OCI-LY1 (cell line): ENCODE data around the gene TGFBR3L.
A peak's percentile ranks its signal among the peaks of the same experiment; 100 is the strongest.

ENCODE experiments used
- H2AFZ ChIP-seq: fragments of 200-600 bp; sonication (generic), shearing (Covaris generic); 2 replicates; pipeline ENCODE4 v1.6.0; 2014; ENCODE audit warnings: antibody characterized with exemption, mild to moderate bottlenecking, low read length
- H3F3A ChIP-seq: fragments of 200-600 bp; sonication (generic), shearing (Covaris generic); 2 replicates; pipeline ENCODE4 v1.6.0; 2014; ENCODE audit warnings: mild to moderate bottlenecking, antibody characterized with exemption, low read length, moderate library complexity; ENCODE audit not compliant: insufficient read depth
- H3K27ac ChIP-seq: fragments of 200-600 bp; sonication (generic); 2 replicates; pipeline ENCODE4 v1.5.1; 2014; ENCODE audit warnings: low read length, mixed run types, mild to moderate bottlenecking, low read depth; ENCODE audit not compliant: poor library complexity, severe bottlenecking
- H3K27me3 ChIP-seq: fragments of 200-600 bp; sonication (generic); 2 replicates; pipeline ENCODE4 v1.6.0; 2014; ENCODE audit warnings: antibody characterized with exemption, mild to moderate bottlenecking, low read length, moderate library complexity; ENCODE audit not compliant: insufficient read depth
- H3K36me3 ChIP-seq: fragments of 200-600 bp; sonication (generic); 2 replicates; pipeline ENCODE4 v1.6.1; 2014; ENCODE audit warnings: mild to moderate bottlenecking, antibody characterized with exemption, low read length, moderate library complexity, mixed read lengths; ENCODE audit not compliant: insufficient read depth
- H3K4me1 ChIP-seq: fragments of 200-600 bp; sonication (generic); 2 replicates; pipeline ENCODE4 v1.5.1; 2014; ENCODE audit warnings: mild to moderate bottlenecking, low read length, moderate library complexity; ENCODE audit not compliant: insufficient read depth, severe bottlenecking
- H3K4me2 ChIP-seq: fragments of 200-600 bp; sonication (generic), shearing (Covaris generic); 2 replicates; pipeline ENCODE4 v1.6.1; 2014; ENCODE audit warnings: low read length
- H3K4me3 ChIP-seq: fragments of 200-600 bp; sonication (generic); 2 replicates; pipeline ENCODE4 v1.5.1; 2014; ENCODE audit warnings: low read length, low read depth, mild to moderate bottlenecking, mixed read lengths; ENCODE audit not compliant: poor library complexity, severe bottlenecking
- H3K79me2 ChIP-seq: fragments of 200-600 bp; shearing (Covaris generic); 2 replicates; pipeline ENCODE4 v1.6.1; 2016; ENCODE audit warnings: mixed run types, low read length, mixed read lengths; ENCODE audit not compliant: insufficient read depth
- H3K9ac ChIP-seq: fragments of 200-600 bp; sonication (generic), shearing (Covaris generic); 2 replicates; pipeline ENCODE4 v1.6.1; 2014; ENCODE audit warnings: mild to moderate bottlenecking, low read length, mixed read lengths
- H3K9me2 ChIP-seq: fragments of 200-600 bp; sonication (generic), shearing (Covaris generic); 2 replicates; pipeline ENCODE4 v1.6.1; 2014; ENCODE audit warnings: low read depth, mild to moderate bottlenecking, low read length, mixed read lengths
- H3K9me3 ChIP-seq: fragments of 200-600 bp; shearing (Covaris generic); 2 replicates; pipeline ENCODE4 v1.6.1; 2014; ENCODE audit warnings: low read length, mixed read lengths
- H4K20me1 ChIP-seq: fragments of 200-600 bp; sonication (generic), shearing (Covaris generic); 2 replicates; pipeline ENCODE4 v1.6.0; 2016; ENCODE audit warnings: mild to moderate bottlenecking, low read length; ENCODE audit not compliant: insufficient read depth
- CTCF ChIP-seq: fragments of 200-600 bp; sonication (generic), shearing (Covaris generic); IDR thresholded peaks from 2 replicates; pipeline ENCODE4 v1.5.1; 2017; ENCODE audit warnings: mild to moderate bottlenecking, antibody characterized with exemption, low read length, moderate library complexity, mixed read lengths
- EZH2 ChIP-seq: fragments of 200-600 bp; sonication (generic), shearing (Covaris generic); IDR thresholded peaks from 2 replicates; pipeline ENCODE4 v1.8.0; 2017; ENCODE audit warnings: borderline replicate concordance, mixed run types, mild to moderate bottlenecking, antibody characterized with exemption, low read length, moderate library complexity, mixed read lengths

TGFBR3L gene

GRCh38 chr19:7934766-7935165 is 20.1 kb downstream of the TGFBR3L start:
- Histone ChIP-seq H3K4me2 (no peak overlapping the region), H3K9ac (no peak overlapping the region), H3K27ac (no peak overlapping the region), H3K9me2 (no peaks in the 10 kb centered on the region), H4K20me1 (no peaks in the 10 kb centered on the region), H2AFZ (no peak overlapping the region), H3K79me2 (no peaks in the 10 kb centered on the region), H3K36me3 (peaks cover 88% of the 10 kb centered on the region), H3K4me3 (no peak overlapping the region), H3K9me3 (no peaks in the 10 kb centered on the region), H3K27me3 (no peaks in the 10 kb centered on the region), H3F3A (no peaks in the 10 kb centered on the region), H3K4me1 (no peaks in the 10 kb centered on the region)
- TF ChIP-seq CTCF (no peak), EZH2 (no peak)

GRCh38 chr19:7940841-7941240 is 26.2 kb downstream of the TGFBR3L start:
- H3K4me3 ChIP-seq, result no peak overlapping the region
- no peaks in the 10 kb centered on the region for H3K9me3 ChIP-seq
- no peaks in the 10 kb centered on the region for H3K9me2 ChIP-seq
- peaks cover 54% of the 10 kb centered on the region for H3K36me3 ChIP-seq
- no peaks in the 10 kb centered on the region for H4K20me1 ChIP-seq
- peaks cover 24% of the 10 kb centered on the region for H3K4me1 ChIP-seq
- no peaks in the 10 kb centered on the region for H3K27me3 ChIP-seq
- H3K4me2 ChIP-seq, result no peak overlapping the region
- no peak overlapping the region for H3K9ac ChIP-seq
- no peaks in the 10 kb centered on the region for H3F3A ChIP-seq
- no peak overlapping the region for H2AFZ ChIP-seq
- H3K27ac ChIP-seq, result no peak overlapping the region
- H3K79me2 ChIP-seq, result peaks cover 4% of the 10 kb centered on the region; the same call in 1 of the 2 replicates
- TF ChIP-seq EZH2, result no peak
- TF ChIP-seq CTCF, result no peak

GRCh38 chr19:7941895-7942596 is 27.4 kb downstream of the TGFBR3L start:
- peak overlapping the region; percentile 93; the same call in 1 of the 2 replicates for H3K9ac ChIP-seq
- H4K20me1 ChIP-seq, result no peaks in the 10 kb centered on the region
- H3K36me3 ChIP-seq, result peaks cover 42% of the 10 kb centered on the region
- no peak for TF ChIP-seq EZH2
- no peak for TF ChIP-seq CTCF
- H3K9me2 ChIP-seq, result no peaks in the 10 kb centered on the region
- peaks cover 4% of the 10 kb centered on the region; the same call in 1 of the 2 replicates for H3K79me2 ChIP-seq
- no peak overlapping the region for H3K27ac ChIP-seq
- H3K27me3 ChIP-seq, result no peaks in the 10 kb centered on the region
- no peaks in the 10 kb centered on the region for H3K9me3 ChIP-seq
- H3K4me3 ChIP-seq, result peak overlapping the region; percentile 88
- H2AFZ ChIP-seq, result no peak overlapping the region
- peak overlapping the region; percentile 62 for H3K4me2 ChIP-seq
- no peaks in the 10 kb centered on the region for H3F3A ChIP-seq
- peaks cover 24% of the 10 kb centered on the region for H3K4me1 ChIP-seq
